Retina (tissue), 1 donor: ENCODE data around the gene HCLS1.
"Not testable (repeated sequence)": the region's sequence is repeated elsewhere in the genome, so short reads cannot be mapped to it uniquely, and the experiment has no call there.

Experiments used
- DNase-seq: peaks from one replicate; pipeline ENCODE4 v3.0.0-alpha.2; 2016

Gene HCLS1

GRCh38 chr3:121660356-121661171 is at the start of gene HCLS1:
Gene HCLS1, minus strand, starts transcription at chr3:121660903. Its CDS starts 2,556 bp downstream, at chr3:121658347.
- DNase-seq = no peak

GRCh38 chr3:121710347-121710746 is 49.6 kb upstream of the HCLS1 start:
- no peak for DNase-seq

- DNase-seq = no peak
These were observed 47.0 kb upstream of the HCLS1 start for GRCh38 chr3:121707531-121708273.

- no peak for DNase-seq
These were observed 44.8 kb upstream of the HCLS1 start for GRCh38 chr3:121705541-121705940.

- DNase-seq = no peak
These were observed 43.3 kb upstream of the HCLS1 start for GRCh38 chr3:121703973-121704372.

- DNase-seq = no peak
These were observed 38.2 kb upstream of the HCLS1 start for GRCh38 chr3:121698901-121699300.

GRCh38 chr3:121698476-121698875 is 37.8 kb upstream of the HCLS1 start:
- DNase-seq = no peak

- no peak for DNase-seq
These were observed 35.5 kb upstream of the HCLS1 start for GRCh38 chr3:121696186-121696585.

GRCh38 chr3:121692010-121692699 is 31.5 kb upstream of the HCLS1 start:
- DNase-seq = no peak

- DNase-seq = no peak
These were observed 30.2 kb upstream of the HCLS1 start for GRCh38 chr3:121690777-121691405.

- not testable (repeated sequence) for DNase-seq
These were observed 28.0 kb upstream of the HCLS1 start for GRCh38 chr3:121688747-121689146.

- no peak for DNase-seq
These were observed 21.1 kb upstream of the HCLS1 start for GRCh38 chr3:121681792-121682191.

GRCh38 chr3:121677141-121677540 is 16.4 kb upstream of the HCLS1 start:
- no peak for DNase-seq

GRCh38 chr3:121670676-121671075 is 10.0 kb upstream of the HCLS1 start:
- DNase-seq = no peak

GRCh38 chr3:121667333-121667732 is 6.6 kb upstream of the HCLS1 start:
- DNase-seq = no peak

GRCh38 chr3:121665488-121665887 is 4.8 kb upstream of the HCLS1 start:
- DNase-seq = no peak

GRCh38 chr3:121663171-121663847 is 2.6 kb upstream of the HCLS1 start:
- no peak for DNase-seq

- DNase-seq = no peak
These were observed 2.0 kb upstream of the HCLS1 start for GRCh38 chr3:121662742-121663141.

GRCh38 chr3:121661376-121661775 is 673 bp upstream of the HCLS1 start:
- no peak for DNase-seq

- DNase-seq = no peak
These were observed 1.1 kb downstream of the HCLS1 start for GRCh38 chr3:121659586-121659985.

- DNase-seq = no peak
These were observed 1.8 kb downstream of the HCLS1 start for GRCh38 chr3:121658716-121659435.
